GM10847 (cell line): ENCODE data around the gene SLC29A4.

Experiments used
- POLR2A ChIP-seq: IDR thresholded peaks from 2 replicates; pipeline ENCODE4 v1.6.1; 2011; ENCODE audit not compliant: insufficient read length; ENCODE audit errors: extremely low read depth

The SLC29A4 gene

GRCh38 chr7:5282543-5283316 is at the start of gene SLC29A4:
TSS of gene SLC29A4 (plus strand) at chr7:5282943. CDS start at chr7:5287817, 4,874 bp downstream.
- TF ChIP-seq POLR2A = no peak

- TF ChIP-seq POLR2A = no peak
These were observed 47.6 kb upstream of the SLC29A4 start for GRCh38 chr7:5234852-5235831.

- no peak for TF ChIP-seq POLR2A
These were observed 45.5 kb upstream of the SLC29A4 start for GRCh38 chr7:5237286-5237685.

- TF ChIP-seq POLR2A = no peak
These were observed 44.2 kb upstream of the SLC29A4 start for GRCh38 chr7:5238500-5238899.

- no peak for TF ChIP-seq POLR2A
These were observed 39.5 kb upstream of the SLC29A4 start for GRCh38 chr7:5243261-5243660.

- no peak for TF ChIP-seq POLR2A
These were observed 34.4 kb upstream of the SLC29A4 start for GRCh38 chr7:5248201-5248885.

- TF ChIP-seq POLR2A = no peak
These were observed 26.9 kb upstream of the SLC29A4 start for GRCh38 chr7:5255832-5256231.

- TF ChIP-seq POLR2A = no peak
These were observed 17.2 kb upstream of the SLC29A4 start for GRCh38 chr7:5265320-5266190.

GRCh38 chr7:5266191-5267028 is 16.3 kb upstream of the SLC29A4 start:
- no peak for TF ChIP-seq POLR2A

GRCh38 chr7:5270788-5271187 is 12.0 kb upstream of the SLC29A4 start:
- TF ChIP-seq POLR2A = no peak

- TF ChIP-seq POLR2A = no peak
These were observed 8.3 kb upstream of the SLC29A4 start for GRCh38 chr7:5274441-5274840.

GRCh38 chr7:5276611-5277010 is 6.1 kb upstream of the SLC29A4 start:
- TF ChIP-seq POLR2A = no peak

GRCh38 chr7:5278766-5279165 is 4.0 kb upstream of the SLC29A4 start:
- no peak for TF ChIP-seq POLR2A

GRCh38 chr7:5279734-5280133 is 3.0 kb upstream of the SLC29A4 start:
- TF ChIP-seq POLR2A = no peak
